Stimulated activated CD8-positive, alpha-beta memory T cell treated with anti-CD3 and anti-CD28 coated beads, Interleukin-4, amount 100 ng/mL, for 24 hours (primary cell): ENCODE results near the gene CEP126.

ENCODE experiments used
- DNase-seq: peaks from one replicate; pipeline ENCODE4 v3.0.0-alpha.2; 2020; ENCODE audit warnings: low read depth

The CEP126 gene

GRCh38 chr11:102012946-102013345, 98.1 kb downstream of the CEP126 start:
- DNase-seq = no peak

DNA sequence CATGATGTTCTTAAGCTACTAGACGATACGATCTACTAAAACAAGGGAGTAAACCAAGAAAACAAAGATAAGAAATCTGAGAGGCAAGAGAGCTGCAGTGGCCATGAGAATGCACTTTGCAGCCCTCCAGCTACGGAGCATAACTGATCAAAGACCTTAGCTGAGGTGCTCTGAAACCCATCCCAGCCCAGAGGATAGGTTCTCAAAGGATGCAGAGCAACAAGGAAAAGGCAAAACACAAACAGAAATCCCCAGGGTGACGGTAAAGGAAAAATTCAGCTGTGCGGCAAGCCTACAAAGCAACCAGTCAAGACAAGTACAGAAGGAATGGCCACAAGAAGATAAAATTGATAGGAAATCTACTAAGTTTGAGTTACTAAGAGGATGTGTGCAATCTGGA, 99.9 kb downstream of the CEP126 start:
- no peak for DNase-seq

GRCh38 chr11:102017026-102017425, 102.2 kb downstream of the CEP126 start:
- DNase-seq = no peak

DNA sequence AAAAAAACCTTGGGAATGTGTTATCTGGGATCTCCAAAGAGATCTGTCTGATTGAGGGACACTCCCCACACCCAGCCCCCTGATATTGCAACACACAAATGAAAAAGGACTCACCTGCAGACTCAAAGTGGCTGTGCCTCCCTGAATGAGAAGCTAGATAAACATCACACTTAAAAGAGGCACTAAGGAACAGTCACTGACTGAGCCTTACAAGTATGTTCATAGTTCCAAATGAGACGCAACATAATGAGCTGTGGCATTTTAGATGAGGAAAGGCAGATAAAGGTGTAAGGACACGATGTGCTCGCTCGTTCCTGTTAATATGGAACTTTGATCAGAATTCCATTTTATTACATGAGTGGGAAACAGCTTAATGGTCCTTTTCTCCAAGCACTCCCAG, 111.4 kb downstream of the CEP126 start:
- no peak for DNase-seq

DNA sequence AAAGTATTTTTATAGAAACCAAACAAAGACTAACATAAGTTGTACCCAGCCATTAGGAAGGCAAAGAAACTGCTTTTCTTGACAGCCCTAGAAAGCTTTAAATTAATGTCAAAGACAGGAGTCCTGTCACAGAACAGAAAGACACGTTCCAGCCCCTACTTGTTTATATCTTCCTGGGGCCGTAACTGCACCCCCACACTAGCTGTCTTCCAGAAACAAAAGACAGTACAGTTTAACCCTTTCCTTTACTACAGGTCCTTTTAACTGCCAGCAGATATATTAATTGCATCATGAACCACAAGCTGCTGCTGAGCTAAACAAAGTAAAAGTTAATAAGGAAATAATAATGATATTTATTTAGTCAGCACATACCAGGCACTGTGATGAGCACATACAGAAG, 112.1 kb downstream of the CEP126 start:
- DNase-seq = no peak

DNA sequence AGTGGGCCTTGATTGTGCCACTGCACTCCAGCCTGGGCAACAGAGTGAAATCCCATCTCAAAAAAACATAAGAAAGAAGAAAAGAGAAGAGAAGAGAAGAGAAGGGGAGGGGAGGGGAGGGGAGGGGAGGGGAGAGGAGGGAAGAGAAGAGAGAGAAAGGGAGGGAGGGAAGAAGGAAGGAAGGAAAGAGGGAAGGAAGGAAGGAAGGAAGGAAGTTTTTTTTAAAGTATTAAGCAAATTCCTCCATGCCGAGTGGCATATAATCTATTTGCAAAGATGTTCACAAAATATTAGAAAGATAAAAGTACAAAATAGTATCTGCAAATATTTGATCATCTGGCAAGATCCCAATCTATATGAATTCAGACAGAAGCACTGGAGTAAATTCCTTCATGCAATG, 121.9 kb downstream of the CEP126 start:
- no peak for DNase-seq

GRCh38 chr11:102046841-102047240, 132.0 kb downstream of the CEP126 start:
- no peak for DNase-seq

DNA sequence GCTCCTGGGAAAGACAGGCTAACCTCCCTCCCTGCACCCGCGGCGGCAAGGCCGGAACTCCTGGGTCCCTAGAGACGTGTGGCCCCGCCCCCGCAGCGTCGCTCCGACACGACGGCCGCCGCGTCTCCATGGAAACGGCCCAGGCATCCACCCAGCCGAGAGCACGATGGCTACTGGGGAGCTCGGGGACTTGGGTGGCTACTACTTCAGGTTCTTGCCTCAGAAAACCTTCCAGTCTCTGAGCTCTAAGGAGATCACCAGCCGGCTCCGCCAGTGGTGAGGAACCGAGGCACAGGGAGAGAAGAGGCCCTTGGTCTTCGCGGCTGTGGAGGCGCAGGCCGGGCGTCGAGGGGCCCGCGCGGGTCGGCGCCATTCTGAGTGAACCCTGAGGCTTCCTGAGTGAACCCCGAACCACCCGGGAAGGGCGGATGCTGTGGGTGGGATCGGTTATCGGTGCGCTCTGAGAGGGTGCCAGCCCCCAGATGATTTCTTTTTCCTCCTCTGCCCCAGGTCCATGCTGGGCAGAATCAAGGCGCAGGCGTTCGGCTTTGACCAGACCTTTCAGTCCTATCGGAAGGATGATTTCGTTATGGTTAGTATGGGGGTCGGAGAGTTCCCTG, 132.6 kb downstream of the CEP126 start, which contains the start of gene CFAP300:
CFAP300 (plus strand) TSS at position 133 of the 620 bp plus-strand sequence; CDS start at position 167, 34 bp downstream.
- DNase-seq = peak; percentile 27
